HCT116 (cell line): ENCODE data around the gene BEND7. TPM values are rescaled to one million over a fixed set of nuclear protein-coding genes. Genes with fewer than 3 reads are reported as not detected.
"Not testable (repeated sequence)": the region's sequence is repeated elsewhere in the genome, so short reads cannot be mapped to it uniquely, and the experiment has no call there.

Experiments used
- ATAC-seq: fragments of 200-7000 bp; cut with Tn5 transposase; 2 replicates; pipeline ENCODE4 v1.9.1; 2020; ENCODE audit warnings: mild to moderate bottlenecking, moderate library complexity
- BruUV-seq: library from RNA; stranded (reverse); fragments of 400-500 nt; replicated peaks from 2 replicates; lab custom pipeline; 2021; lab: Mats Ljungman, UMichigan
- CTCF ChIA-PET: fragments of 300-600 bp; sonication (Branson Sonifier 250); formaldehyde crosslinking; loops from one replicate; lab custom pipeline; 2021; ENCODE audit warnings: antibody characterized with exemption; lab: Charles Lee
- POLR2A ChIA-PET: fragments of 300-600, 350-600 bp; sonication (Branson Sonifier 250); formaldehyde crosslinking; loops from one replicate; lab custom pipeline; 2021; ENCODE audit warnings: antibody characterized with exemption; lab: Charles Lee
- RAD21 ChIA-PET, 2 experiments: fragments of 300-600 bp; sonication (Branson Sonifier 250); formaldehyde crosslinking; loops; one replicate each; lab custom pipeline; 2023; ENCODE audit warnings: low total read pairs in 2 of 2; ENCODE audit not compliant: uncharacterized antibody in 2 of 2, unreplicated experiment in 2 of 2, low non-redundant PET in 1 of 2; lab: Charles Lee
- DNase-seq: peaks from one replicate; pipeline ENCODE4 v3.0.0-alpha.2; 2010; ENCODE audit warnings: low read depth, low spot score
- H2AFZ ChIP-seq: fragments of 200-600 bp; shearing (Covaris generic), sonication (generic); 2 replicates; pipeline ENCODE4 v1.6.1; 2017; ENCODE audit warnings: low read depth, mixed run types, mixed read lengths, antibody characterized with exemption, low read length; ENCODE audit not compliant: poor library complexity, severe bottlenecking
- H3K27ac ChIP-seq: 2 replicates; pipeline ENCODE4 v1.5.1; 2012; ENCODE audit warnings: low read depth, low read length
- H3K27me3 ChIP-seq: fragments of 200-600 bp; sonication (generic); 2 replicates; pipeline ENCODE4 v1.6.1; 2016; ENCODE audit warnings: mixed run types, low read length, mixed read lengths; ENCODE audit not compliant: insufficient read depth
- H3K36me3 ChIP-seq, 2 experiments: fragments of 200-500 bp in 1 of 2; fragments of 200-600 bp in 1 of 2; sonication (Bioruptor generic) in 1 of 2; sonication (generic) in 1 of 2; 2 replicates each; pipeline versions ENCODE4 v1.5.1 to v1.6.1; 2014 to 2016; ENCODE audit warnings: low read length in 2 of 2, inconsistent platforms in 1 of 2, mixed read lengths in 1 of 2, mixed run types in 1 of 2; ENCODE audit not compliant: insufficient read depth in 2 of 2, control insufficient read depth in 1 of 2
- H3K4me1 ChIP-seq, 2 experiments: fragments of 200-600 bp in 1 of 2; sonication (generic) in 1 of 2; 2 replicates each; pipeline versions ENCODE4 v1.5.1 to v1.6.1; 2012 to 2017; ENCODE audit warnings: low read length in 2 of 2, inconsistent platforms in 1 of 2, mild to moderate bottlenecking in 1 of 2, mixed read lengths in 1 of 2, mixed run types in 1 of 2, moderate library complexity in 1 of 2; ENCODE audit not compliant: insufficient read depth in 2 of 2, control insufficient read depth in 1 of 2
- H3K4me2 ChIP-seq: fragments of 200-600 bp; sonication (generic); 2 replicates; pipeline ENCODE4 v1.6.1; 2017; ENCODE audit warnings: mixed run types, low read length, mixed read lengths
- H3K4me3 ChIP-seq, 2 experiments: fragments of 200-600 bp in 1 of 2; sonication (generic) in 1 of 2; replicated peaks in 1 of 2; 2 replicates each; pipeline ENCODE4 v1.5.1; 2011 to 2016; ENCODE audit warnings: low read length in 2 of 2, control low read depth in 1 of 2, low read depth in 1 of 2, mild to moderate bottlenecking in 1 of 2, mixed read lengths in 1 of 2, mixed run types in 1 of 2
- H3K79me2 ChIP-seq: fragments of 200-600 bp; sonication (generic); 2 replicates; pipeline ENCODE4 v1.6.1; 2017; ENCODE audit warnings: mild to moderate bottlenecking, mixed run types, low read length, moderate library complexity, mixed read lengths; ENCODE audit not compliant: insufficient read depth
- H3K9ac ChIP-seq: fragments of 200-600 bp; sonication (generic); 2 replicates; pipeline ENCODE4 v1.6.1; 2016; ENCODE audit warnings: low read length, mixed read lengths
- H3K9me2 ChIP-seq: fragments of 200-600 bp; sonication (generic), shearing (Covaris generic); 2 replicates; pipeline ENCODE4 v1.6.1; 2017; ENCODE audit warnings: mixed run types, mild to moderate bottlenecking, moderate library complexity; ENCODE audit not compliant: insufficient read depth
- H3K9me3 ChIP-seq, 2 experiments: fragments of 200-500 bp in 1 of 2; fragments of 200-600 bp in 1 of 2; sonication (Bioruptor generic) in 1 of 2; sonication (generic) in 1 of 2; 2 replicates each; pipeline ENCODE4 v1.6.1; 2014 to 2017; ENCODE audit warnings: low read length in 2 of 2, mixed read lengths in 2 of 2, inconsistent platforms in 1 of 2, low read depth in 1 of 2, mild to moderate bottlenecking in 1 of 2, mixed run types in 1 of 2, moderate library complexity in 1 of 2; ENCODE audit not compliant: control insufficient read depth in 1 of 2, insufficient read depth in 1 of 2
- H4K20me1 ChIP-seq: fragments of 200-600 bp; sonication (generic), shearing (Covaris generic); 2 replicates; pipeline ENCODE4 v1.6.1; 2017; ENCODE audit warnings: mixed run types, mild to moderate bottlenecking, moderate library complexity; ENCODE audit not compliant: insufficient read depth
- CTCF ChIP-seq, 3 experiments: fragments of 200-600 bp in 1 of 3; sonication (generic) in 1 of 3; IDR thresholded peaks in 2 of 3; conservative IDR thresholded peaks in 1 of 3; 2 replicates each; pipeline ENCODE4 v1.5.1; 2012 to 2017; ENCODE audit warnings: low read depth in 2 of 3, low read length in 2 of 3, antibody characterized with exemption in 1 of 3, borderline replicate concordance in 1 of 3, control low read depth in 1 of 3, mild to moderate bottlenecking in 1 of 3, mixed read lengths in 1 of 3, mixed run types in 1 of 3, moderate library complexity in 1 of 3; ENCODE audit not compliant: insufficient read depth in 1 of 3
- ELF1 ChIP-seq: IDR thresholded peaks from 2 replicates; pipeline ENCODE4 v1.6.1; 2012; ENCODE audit warnings: low read depth, borderline replicate concordance
- EZH2phosphoT487 ChIP-seq: fragments of 200-600 bp; IDR thresholded peaks from 2 replicates; pipeline ENCODE4 v1.6.1; 2018; ENCODE audit warnings: antibody characterized with exemption, borderline replicate concordance
- POLR2AphosphoS5 ChIP-seq: IDR thresholded peaks from 2 replicates; pipeline ENCODE4 v1.6.1; 2011; ENCODE audit warnings: mild to moderate bottlenecking, low read depth, low read length, moderate library complexity
- RAD21 ChIP-seq: IDR thresholded peaks from 2 replicates; pipeline ENCODE4 v1.6.1; 2012; ENCODE audit warnings: low read depth, mild to moderate bottlenecking
- REST ChIP-seq: IDR thresholded peaks from 2 replicates; pipeline ENCODE4 v1.6.1; 2012; ENCODE audit warnings: low read depth
- SRF ChIP-seq: IDR thresholded peaks from 2 replicates; pipeline ENCODE4 v1.6.1; 2012; ENCODE audit warnings: low read depth
- ZBTB33 ChIP-seq: IDR thresholded peaks from 2 replicates; pipeline ENCODE4 v1.6.1; 2011; ENCODE audit warnings: mild to moderate bottlenecking, low read length, moderate library complexity; ENCODE audit not compliant: insufficient replicate concordance; ENCODE audit errors: extremely low read depth
- intact Hi-C: fragments of 100-400 bp; cut with micrococcal nuclease; formaldehyde crosslinking; loops from 2 replicates; pipeline ENCODE4 v1.10.0; 2022
- total RNA-seq: library from RNA; stranded (reverse); gene quantifications from one replicate; pipeline ENCODE4 v1.2.1, GENCODE V29; 2021; ENCODE audit not compliant: unreplicated experiment

Gene BEND7
- total RNA-seq, 1 experiment from 2014 or later, result 13.8 TPM

DNA sequence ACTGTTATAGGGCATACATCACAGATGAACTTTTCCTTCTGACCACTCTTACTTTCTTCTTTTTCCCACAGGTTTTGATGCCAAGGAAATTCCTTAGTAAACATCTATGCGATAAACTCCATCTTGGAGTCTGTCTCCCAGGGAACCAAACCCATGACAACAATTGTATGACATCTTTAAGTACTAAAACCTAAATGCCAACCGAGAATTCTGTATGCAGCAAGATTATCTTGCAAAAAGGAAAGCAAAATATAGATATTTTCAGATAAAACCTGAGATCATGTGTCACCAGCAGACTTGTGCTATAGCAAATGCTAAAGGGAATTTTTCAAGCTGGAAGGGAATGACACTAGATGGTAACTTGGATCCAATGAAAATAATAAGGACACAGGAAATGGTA lies 22.0 kb upstream of the BEND7 start (continued):
- TF ChIP-seq CTCF (IDR thresholded peaks at IDR 0.05 in 2 of 3, conservative IDR thresholded peaks at IDR 0.05 in 1 of 3; ENCODE audit: borderline replicate concordance in 1 of 3, insufficient read depth in 1 of 3, low read depth in 2 of 3, low read length in 2 of 3) (no peak), REST (no peak), POLR2AphosphoS5 (no peak), RAD21 (no peak)

DNA sequence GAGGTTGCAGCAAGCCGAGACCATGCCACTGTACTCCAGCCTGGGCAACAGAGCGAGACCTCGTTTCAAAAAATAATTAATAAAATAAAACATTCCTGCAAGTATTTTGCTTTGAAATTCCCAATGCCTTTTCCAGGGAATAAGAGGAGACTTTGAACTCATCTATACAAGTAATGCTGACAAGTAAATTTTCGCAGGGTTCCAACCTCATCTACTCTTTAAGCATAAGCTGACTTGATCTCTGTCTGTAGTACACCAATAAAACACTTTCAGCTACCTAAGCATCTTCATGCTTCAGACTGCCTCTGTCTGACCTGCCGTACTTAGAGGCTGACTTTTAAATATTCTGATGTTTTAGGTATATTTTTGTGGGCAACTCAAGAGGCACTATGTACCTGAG lies 13.7 kb upstream of the BEND7 start:
- CTCF ChIA-PET, result no interaction called here

DNA sequence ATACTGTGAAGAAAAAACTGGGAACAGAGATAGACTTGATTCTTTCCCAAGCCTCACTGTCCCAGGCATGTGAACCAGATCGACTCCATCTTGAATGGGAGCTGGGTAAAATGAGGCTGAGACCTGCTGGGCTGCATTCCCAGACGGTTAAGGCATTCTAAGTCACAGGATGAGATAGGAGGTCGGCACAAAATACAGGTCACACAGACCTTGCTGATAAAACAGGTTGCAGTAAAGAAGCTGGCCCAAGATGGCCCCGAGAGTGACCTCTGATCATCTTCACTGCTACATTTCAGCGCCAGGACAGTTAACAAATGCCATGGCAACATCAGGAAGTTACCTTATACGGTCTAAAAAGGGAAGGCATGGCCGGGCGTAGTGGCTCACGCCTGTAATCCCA lies 9.2 kb upstream of the BEND7 start:
- POLR2A ChIA-PET, H3K36me3 ChIP-seq, H3K4me3 ChIP-seq, DNase-seq, H3K9me3 ChIP-seq, H2AFZ ChIP-seq, H3K79me2 ChIP-seq, ATAC-seq, H3K9ac ChIP-seq, H4K20me1 ChIP-seq, H3K27me3 ChIP-seq, H3K27ac ChIP-seq, H3K9me2 ChIP-seq, BruUV-seq, H3K4me2 ChIP-seq, H3K4me1 ChIP-seq: not testable (repeated sequence)
- RAD21 ChIA-PET, result interaction anchor here (0.7 to 1.9 kb wide), 2 partner anchors 89 to 166 kb away, joined by 4 to 13 read pairs; no protein-coding TSS in a partner anchor
- intact Hi-C loops, result loop anchor here (2.0 kb wide), 1 partner anchor 123 kb away; no protein-coding TSS in a partner anchor
- CTCF ChIA-PET, result interaction anchor here (1.8 kb wide), 1 partner anchor 11 kb away, joined by 5 read pairs; no protein-coding TSS in a partner anchor

More for the DNA sequence above, 13.7 kb upstream of the BEND7 start:
- DNase-seq, result no peak
- no peaks in the 10 kb centered on the region for H4K20me1 ChIP-seq
- no peaks in the 10 kb centered on the region for H3K9me3 ChIP-seq
- H2AFZ ChIP-seq, result no peak overlapping the region
- no peaks in the 10 kb centered on the region for H3K36me3 ChIP-seq
- H3K27ac ChIP-seq, result no peak overlapping the region
- RAD21 ChIA-PET, result no interaction called here
- no peaks in the 10 kb centered on the region for H3K9me2 ChIP-seq
- H3K9ac ChIP-seq, result no peak overlapping the region
- BruUV-seq, result no TSS peak
- H3K27me3 ChIP-seq, result no peaks in the 10 kb centered on the region
- H3K4me2 ChIP-seq, result no peak overlapping the region
- no peak for ATAC-seq
- H3K4me1 ChIP-seq, result no peaks in the 10 kb centered on the region
- intact Hi-C loops, result no loop called here
- POLR2A ChIA-PET, result no interaction called here
- TF ChIP-seq SRF (no peak), EZH2phosphoT487 (no peak), RAD21 (no peak), ZBTB33 (no peak), ELF1 (no peak)
- H3K4me3 ChIP-seq, result no peak overlapping the region
- no peaks in the 10 kb centered on the region for H3K79me2 ChIP-seq
